ENCODE data around the gene KLF1.
A peak's percentile ranks its signal among the peaks of the same experiment; 100 is the strongest.
"Not testable (repeated sequence)": the region's sequence is repeated elsewhere in the genome, so short reads cannot be mapped to it uniquely, and the experiment has no call there.

KLF1 gene

DNA sequence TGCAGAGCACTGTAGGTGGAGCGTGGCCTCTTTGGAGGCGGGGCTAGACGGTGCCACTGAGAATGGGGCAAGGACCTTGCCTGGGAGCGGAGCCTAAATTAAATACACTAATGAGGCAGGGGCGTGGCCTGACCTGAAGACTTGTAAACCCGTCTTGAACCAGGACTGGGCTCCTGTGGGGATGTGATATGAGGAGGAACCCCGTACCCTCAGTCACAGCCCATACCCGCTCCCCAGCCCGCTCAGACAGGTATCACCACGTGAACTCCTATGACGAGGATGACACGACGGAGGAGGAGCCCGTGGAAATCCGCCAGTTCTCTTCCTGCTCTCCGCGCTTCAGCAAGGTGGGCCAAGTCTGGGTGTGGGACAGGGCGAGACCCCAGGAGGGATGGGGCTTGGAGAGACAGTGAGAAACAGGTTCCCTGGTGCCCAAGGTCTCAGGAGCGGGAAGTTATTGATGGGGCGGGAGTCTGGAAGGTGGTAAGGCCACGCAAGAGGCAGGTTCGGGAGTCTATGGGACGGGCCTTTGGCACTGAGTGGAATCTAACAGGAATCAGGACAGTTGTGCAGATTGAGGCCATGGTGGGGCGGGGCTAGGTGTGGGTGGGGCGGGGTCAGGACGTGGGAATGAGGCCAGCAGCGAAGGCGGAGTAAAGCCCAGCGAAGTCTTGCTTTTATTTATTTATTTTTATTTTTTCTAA is 20.4 kb downstream of the KLF1 start:
- no peak for DNase-seq

- no peak for DNase-seq
These were observed 21.1 kb downstream of the KLF1 start for GRCh38 chr19:12865746-12866415.

DNA sequence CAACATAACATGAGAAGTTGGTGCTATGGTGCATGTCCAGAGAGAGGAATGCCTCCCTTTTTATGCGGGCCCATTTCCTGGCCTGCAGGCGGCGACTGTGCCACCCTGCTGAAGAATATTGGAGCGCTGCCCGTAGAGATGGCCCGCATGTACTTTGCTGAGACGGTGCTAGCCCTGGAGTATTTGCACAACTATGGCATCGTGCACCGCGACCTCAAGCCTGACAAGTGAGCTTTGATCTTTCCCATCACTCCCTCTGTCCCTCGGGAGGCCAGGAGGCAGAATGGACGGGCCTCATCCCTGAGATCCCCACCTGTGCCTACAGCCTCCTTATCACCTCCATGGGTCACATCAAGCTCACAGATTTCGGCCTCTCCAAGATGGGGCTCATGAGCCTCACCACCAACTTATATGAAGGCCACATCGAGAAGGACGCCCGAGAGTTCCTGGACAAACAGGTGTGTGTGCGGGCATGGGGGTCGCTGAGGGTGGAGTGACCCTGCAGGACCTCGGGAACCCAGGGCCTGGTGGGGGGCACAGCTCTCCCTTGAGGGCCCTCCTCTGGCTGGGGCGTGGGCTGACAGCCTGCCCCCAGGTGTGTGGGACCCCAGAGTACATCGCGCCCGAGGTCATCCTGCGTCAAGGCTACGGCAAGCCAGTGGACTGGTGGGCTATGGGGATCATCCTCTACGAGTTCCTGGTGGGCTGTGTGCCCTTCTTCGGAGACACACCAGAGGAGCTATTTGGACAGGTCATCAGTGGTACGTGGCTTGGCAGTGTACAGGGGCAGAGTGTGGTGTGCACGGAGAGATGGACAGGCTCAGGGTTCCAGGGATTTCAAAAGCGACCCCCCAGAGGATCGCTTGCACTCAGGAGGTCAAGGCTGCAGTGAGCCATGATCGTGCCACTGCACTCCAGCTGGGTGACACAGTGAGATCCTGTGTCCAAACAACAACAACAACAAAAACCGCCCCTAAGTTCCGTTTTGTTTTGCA is 22.0 kb downstream of the KLF1 start:
- DNase-seq: no peak

DNA sequence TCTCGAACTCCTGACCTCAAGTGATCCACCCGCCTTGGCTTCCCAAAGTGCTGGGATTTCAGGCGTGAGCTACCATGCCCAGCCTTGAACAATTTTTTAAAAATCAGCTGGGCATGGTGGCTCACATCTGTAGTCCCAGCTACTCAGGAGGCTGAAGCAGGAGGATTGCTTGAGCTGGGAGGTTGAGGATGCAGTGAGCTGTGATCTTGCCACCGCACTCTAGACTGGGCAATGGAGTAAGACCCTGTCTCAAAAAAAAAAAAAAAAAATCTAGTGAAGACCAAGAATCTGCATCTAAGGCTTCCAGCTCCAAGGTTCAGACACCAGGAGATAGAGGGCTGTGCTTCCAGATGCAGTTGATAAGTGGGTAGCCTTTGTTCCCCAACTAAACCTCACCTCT is 22.9 kb downstream of the KLF1 start:
- no peak for DNase-seq

- DNase-seq: no peak
These were observed 27.5 kb downstream of the KLF1 start for GRCh38 chr19:12859546-12859945.

GRCh38 chr19:12858041-12858928 is 28.7 kb downstream of the KLF1 start:
- no peak for DNase-seq

- DNase-seq: no peak
These were observed 30.3 kb downstream of the KLF1 start for GRCh38 chr19:12856653-12857052.

GRCh38 chr19:12847159-12848139 is 39.6 kb downstream of the KLF1 start:
- DNase-seq: peak; percentile 91

DNA sequence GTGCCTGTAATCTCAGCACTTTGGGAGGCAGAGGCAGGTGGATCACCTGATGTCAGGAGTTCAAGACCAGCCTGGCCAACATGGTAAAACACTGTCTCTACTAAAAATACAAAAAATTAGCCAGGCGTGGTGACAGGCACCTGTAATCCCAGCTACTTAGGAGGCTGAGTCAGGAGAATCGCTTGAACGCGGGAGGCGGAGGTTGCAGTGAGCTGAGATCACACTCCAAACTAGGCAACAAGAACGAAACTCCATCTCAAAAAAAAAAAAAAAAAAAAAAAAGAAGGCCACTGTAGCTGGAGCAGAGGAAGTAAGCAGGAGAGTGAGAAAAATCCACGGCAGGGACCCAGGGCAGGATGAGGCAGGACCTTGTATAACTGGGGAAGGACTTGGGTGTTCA is 40.4 kb downstream of the KLF1 start:
- not testable (repeated sequence) for DNase-seq

GRCh38 chr19:12843999-12844732 is 42.8 kb downstream of the KLF1 start:
- DNase-seq: no peak

- no peak for DNase-seq
These were observed 43.7 kb downstream of the KLF1 start for GRCh38 chr19:12843328-12843727.

DNA sequence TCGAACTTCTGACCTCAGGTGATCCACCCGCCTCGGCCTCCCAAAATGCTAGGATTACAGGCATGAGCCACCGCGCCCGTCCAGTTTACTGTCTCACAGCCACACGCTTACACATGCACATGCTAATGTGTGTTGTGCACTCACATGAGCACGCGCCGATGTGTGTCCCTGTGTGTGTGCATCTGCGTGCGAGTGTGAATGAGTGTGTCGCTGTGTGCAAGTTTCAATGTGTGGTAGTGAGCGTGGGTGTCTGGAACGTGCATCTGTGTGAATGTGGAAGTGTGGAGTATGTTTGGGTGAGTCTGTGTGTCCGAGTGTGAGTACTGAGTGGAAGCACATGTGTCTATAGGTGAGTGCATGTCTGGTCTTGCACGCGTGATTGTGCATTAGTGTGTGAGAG is 44.5 kb downstream of the KLF1 start:
- no peak for DNase-seq

GRCh38 chr19:12841094-12841493 is 45.9 kb downstream of the KLF1 start:
- peak; percentile 55 for DNase-seq

GRCh38 chr19:12840091-12841079 is 46.6 kb downstream of the KLF1 start:
- DNase-seq: peak; percentile 73

- peak; percentile 34 for DNase-seq
These were observed 47.9 kb downstream of the KLF1 start for GRCh38 chr19:12838886-12839756.

DNA sequence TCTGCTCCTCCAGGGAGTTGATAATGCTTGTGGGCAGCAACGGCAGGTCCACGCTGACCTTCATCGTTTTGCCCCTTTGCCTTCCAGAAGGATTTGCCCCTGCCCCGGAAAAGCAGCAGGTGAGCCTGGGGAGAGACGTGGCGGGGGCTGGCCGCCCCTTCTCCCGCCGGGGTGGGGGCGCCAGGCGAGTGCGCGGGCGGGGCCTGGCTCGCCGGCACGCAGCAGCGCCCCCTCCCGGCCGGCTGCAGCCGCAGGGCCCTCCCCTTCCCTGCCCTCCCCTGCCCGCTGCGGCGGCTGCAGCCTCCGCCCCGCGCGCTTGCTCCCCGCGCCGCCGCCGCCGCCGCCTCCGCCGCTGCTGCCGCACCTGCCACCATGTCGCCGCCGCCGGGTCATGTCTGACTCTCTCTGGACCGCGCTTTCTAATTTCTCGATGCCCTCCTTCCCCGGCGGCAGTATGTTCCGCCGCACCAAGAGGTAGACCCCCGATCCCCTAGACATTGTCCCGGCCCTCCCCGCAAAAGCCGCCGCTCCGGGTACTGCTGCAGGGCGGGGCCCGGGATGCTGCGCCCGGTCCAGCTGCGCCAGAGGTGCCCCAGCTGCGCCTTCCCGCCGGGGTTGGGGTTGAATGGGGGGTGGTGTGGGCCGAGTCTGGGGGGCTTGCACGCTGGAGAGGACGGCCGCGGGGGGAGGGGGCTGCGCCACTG is 48.7 kb downstream of the KLF1 start, which contains the start of gene MAST1:
Gene MAST1, plus strand, starts transcription at position 334 of the 704 bp plus-strand sequence. Its CDS starts 58 bp downstream, at position 392.
- peak; percentile 69 for DNase-seq

DNA sequence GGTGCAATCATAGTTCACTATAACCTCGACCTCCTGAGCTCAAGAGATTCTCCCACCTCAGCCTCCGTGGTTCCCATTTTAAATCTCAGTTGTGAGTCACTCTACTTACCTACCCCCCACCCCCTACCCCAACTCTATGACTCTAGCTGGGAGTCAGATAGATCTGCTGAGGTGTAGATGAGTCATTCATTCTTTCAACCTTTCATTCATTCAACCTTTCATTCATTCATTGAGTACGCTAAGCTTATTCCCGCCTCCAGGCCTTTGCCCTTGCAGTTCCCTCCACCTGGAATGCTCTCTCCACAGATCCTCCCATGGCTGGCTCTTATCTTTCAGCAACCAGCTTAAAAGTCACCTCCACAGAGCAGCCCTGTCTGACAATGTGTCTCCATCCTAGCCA is 49.8 kb downstream of the KLF1 start:
- DNase-seq: no peak
